ENCODE measurements around the gene FHIT. TPM values are rescaled to one million over a fixed set of nuclear protein-coding genes. Genes with fewer than 3 reads are reported as not detected.

The FHIT gene
- total and polyA plus RNA-seq, 7 donors = 0.98 to 10.4 (median 4.0) TPM

DNA sequence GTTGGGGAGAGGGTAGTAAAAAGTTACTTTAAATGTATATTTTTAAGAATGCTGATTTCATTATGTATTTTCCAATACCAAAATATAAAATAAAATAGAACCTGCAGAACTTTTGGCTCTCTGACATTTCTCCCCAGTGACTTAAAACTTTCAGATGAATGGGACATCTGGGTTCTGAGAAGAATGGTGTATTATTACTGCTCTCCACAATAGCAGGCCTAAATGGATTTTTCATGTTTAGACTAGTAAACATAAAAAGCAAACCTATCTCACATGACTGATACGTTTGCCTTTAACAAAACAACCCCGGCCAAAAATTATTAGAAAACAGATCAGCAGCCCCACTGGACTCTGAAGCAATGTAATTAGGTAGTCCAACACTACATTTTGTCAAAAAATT, 73.8 kb downstream of the FHIT start:
- no peak overlapping the region for H3K4me3 ChIP-seq
- no peaks in the 10 kb centered on the region for H3K36me3 ChIP-seq (ENCODE audit: insufficient read depth in 1 of 2, low read depth in 1 of 2)
- no peak overlapping the region for H3K27ac ChIP-seq
- no peaks in the 10 kb centered on the region for H3K27me3 ChIP-seq (ENCODE audit: insufficient read depth in 3 of 3, low read length in 2 of 3)
- WGBS, 3 donors = 80 to 84% (median 83%) methylated on average over 2 of the region's 2 CpGs
- no peak for DNase-seq
- ATAC-seq = no peak
- intact Hi-C loops (cut with DNase I) = no loop called here
- TF ChIP-seq, protein P1, sequence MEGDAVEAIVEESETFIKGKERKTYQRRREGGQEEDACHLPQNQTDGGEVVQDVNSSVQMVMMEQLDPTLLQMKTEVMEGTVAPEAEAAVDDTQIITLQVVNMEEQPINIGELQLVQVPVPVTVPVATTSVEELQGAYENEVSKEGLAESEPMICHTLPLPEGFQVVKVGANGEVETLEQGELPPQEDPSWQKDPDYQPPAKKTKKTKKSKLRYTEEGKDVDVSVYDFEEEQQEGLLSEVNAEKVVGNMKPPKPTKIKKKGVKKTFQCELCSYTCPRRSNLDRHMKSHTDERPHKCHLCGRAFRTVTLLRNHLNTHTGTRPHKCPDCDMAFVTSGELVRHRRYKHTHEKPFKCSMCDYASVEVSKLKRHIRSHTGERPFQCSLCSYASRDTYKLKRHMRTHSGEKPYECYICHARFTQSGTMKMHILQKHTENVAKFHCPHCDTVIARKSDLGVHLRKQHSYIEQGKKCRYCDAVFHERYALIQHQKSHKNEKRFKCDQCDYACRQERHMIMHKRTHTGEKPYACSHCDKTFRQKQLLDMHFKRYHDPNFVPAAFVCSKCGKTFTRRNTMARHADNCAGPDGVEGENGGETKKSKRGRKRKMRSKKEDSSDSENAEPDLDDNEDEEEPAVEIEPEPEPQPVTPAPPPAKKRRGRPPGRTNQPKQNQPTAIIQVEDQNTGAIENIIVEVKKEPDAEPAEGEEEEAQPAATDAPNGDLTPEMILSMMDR (IDR thresholded peaks at IDR 0.05) = no peak
- peaks cover 11% of the 10 kb centered on the region for H3K4me1 ChIP-seq
- H3K9me3 ChIP-seq = no peaks in the 10 kb centered on the region

DNA sequence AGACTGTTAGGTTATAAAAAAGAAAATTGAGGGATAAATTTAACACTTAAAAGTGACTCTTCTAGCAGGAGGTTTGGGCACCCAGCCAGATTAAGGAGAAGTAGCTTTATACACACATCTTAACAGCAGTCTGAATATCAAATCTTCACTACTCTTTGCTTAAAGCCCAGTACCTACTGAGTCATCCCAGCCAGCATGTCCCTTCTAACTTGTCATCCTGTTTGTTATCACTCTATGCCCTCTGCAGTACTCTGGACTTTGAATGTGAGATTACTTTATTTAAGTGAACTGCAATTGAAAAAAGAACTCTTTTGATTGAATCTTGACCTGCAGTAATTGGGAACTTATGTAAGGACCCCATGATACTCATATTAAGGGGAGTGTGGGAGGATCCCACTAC, 77.6 kb downstream of the FHIT start:
- ATAC-seq = no peak
- H3K4me3 ChIP-seq = no peak overlapping the region
- no peaks in the 10 kb centered on the region for H3K27me3 ChIP-seq (ENCODE audit: insufficient read depth in 3 of 3, low read length in 2 of 3)
- no peak overlapping the region for H3K27ac ChIP-seq
- intact Hi-C loops (cut with DNase I) = no loop called here
- H3K4me1 ChIP-seq = no peaks in the 10 kb centered on the region
- TF ChIP-seq, protein P1 (IDR thresholded peaks at IDR 0.05) = no peak
- no peaks in the 10 kb centered on the region for H3K36me3 ChIP-seq (ENCODE audit: insufficient read depth in 1 of 2, low read depth in 1 of 2)
- DNase-seq = no peak
- H3K9me3 ChIP-seq = no peaks in the 10 kb centered on the region

DNA sequence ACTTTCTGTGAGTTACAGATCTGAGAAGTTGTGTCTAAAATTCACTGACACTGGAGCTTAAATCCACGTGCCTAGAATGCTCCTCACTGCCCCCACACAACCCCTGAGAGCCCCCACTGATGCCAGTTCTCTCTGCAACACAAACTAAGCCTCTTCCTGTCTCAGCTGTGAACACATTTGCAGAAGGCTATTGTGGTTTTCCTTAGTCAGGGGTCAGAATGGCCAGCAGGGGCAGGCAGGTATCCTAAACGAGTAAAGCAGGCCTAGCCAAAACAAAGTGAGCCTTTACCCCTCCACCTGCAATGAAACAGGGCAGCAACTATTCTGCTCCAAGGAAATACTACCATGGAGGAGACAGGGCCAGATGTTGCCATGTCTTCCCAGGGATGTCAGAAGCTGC, 78.6 kb downstream of the FHIT start:
- no peak for ATAC-seq
- H3K27ac ChIP-seq = no peak overlapping the region
- H3K36me3 ChIP-seq (ENCODE audit: insufficient read depth in 1 of 2, low read depth in 1 of 2) = no peaks in the 10 kb centered on the region
- no peaks in the 10 kb centered on the region for H3K27me3 ChIP-seq (ENCODE audit: insufficient read depth in 3 of 3, low read length in 2 of 3)
- DNase-seq = no peak
- intact Hi-C loops (cut with DNase I) = no loop called here
- 27 to 44% (median 35%) methylated on average over 2 of the region's 2 CpGs for WGBS, 3 donors
- H3K4me3 ChIP-seq = no peak overlapping the region
- no peaks in the 10 kb centered on the region for H3K4me1 ChIP-seq
- TF ChIP-seq, protein P1 (IDR thresholded peaks at IDR 0.05) = no peak
- H3K9me3 ChIP-seq = no peaks in the 10 kb centered on the region

DNA sequence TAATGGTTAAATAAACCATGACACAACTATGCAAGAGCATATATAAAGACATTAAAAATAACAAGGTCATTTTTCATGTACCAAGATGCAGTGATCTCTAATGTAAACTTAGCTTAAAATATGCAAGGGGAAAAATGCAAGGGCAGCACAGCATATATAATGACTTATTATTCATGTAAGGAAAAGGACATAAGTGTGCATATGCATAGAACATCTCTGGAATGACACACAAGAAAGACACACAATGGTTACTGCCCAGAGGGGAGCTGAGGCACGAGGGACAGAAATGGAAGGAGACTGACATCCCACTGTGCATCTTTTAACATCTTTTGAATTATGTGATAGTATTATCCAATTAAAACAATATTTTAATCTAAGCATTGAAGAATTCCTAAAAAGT, 79.0 kb downstream of the FHIT start:
- intact Hi-C loops (cut with DNase I) = no loop called here
- no peak for DNase-seq
- Histone ChIP-seq H3K36me3 (ENCODE audit: insufficient read depth in 1 of 2, low read depth in 1 of 2) (no peaks in the 10 kb centered on the region), H3K9me3 (no peaks in the 10 kb centered on the region), H3K27me3 (ENCODE audit: insufficient read depth in 3 of 3, low read length in 2 of 3) (no peaks in the 10 kb centered on the region), H3K27ac (no peak overlapping the region), H3K4me3 (no peak overlapping the region), H3K4me1 (no peaks in the 10 kb centered on the region)
- ATAC-seq = no peak
- TF ChIP-seq, protein P1 (IDR thresholded peaks at IDR 0.05) = no peak
- 92 to 100% (median 95%) methylated on average over 1 of the region's 1 CpG for WGBS, 3 donors

DNA sequence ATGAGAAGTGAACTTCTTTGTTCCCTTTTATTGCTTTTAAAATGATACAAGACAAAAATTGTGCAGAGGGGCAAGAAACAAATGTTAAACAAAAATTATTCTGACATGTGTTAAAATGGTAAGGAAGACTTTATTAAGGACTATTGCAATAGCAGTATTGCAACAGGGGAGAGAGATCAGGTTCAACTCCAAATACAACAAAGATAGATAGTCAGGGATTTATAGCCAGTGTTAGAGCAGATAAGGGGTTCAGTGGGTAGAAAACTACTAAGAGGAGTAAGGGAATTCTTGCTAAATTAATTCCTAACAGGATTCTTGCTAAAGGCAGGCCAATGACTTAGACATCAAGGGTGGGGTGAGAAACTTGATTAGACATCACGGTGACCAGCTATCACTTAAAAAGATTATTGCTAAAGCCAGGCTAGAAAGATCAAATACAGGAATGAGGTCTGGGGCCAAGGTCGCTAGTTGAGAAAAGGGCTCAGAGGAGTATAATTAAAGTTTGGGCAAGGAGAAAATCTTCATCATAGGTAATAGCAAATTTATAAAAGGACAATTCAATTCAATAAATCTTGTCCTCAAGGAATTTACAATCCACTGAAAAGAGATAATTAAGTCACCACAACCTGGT, 81.5 kb downstream of the FHIT start:
- intact Hi-C loops (cut with DNase I) = no loop called here
- no peak for ATAC-seq
- TF ChIP-seq, protein P1 (IDR thresholded peaks at IDR 0.05) = no peak
- H3K4me1 ChIP-seq = no peaks in the 10 kb centered on the region
- H3K27me3 ChIP-seq (ENCODE audit: insufficient read depth in 3 of 3, low read length in 2 of 3) = no peaks in the 10 kb centered on the region
- no peak for DNase-seq
- no peaks in the 10 kb centered on the region for H3K36me3 ChIP-seq (ENCODE audit: insufficient read depth in 1 of 2, low read depth in 1 of 2)
- WGBS, 3 donors = 93 to 95% (median 93%) methylated on average over 2 of the region's 2 CpGs
- H3K27ac ChIP-seq = no peak overlapping the region
- H3K4me3 ChIP-seq = no peak overlapping the region
- H3K9me3 ChIP-seq = no peaks in the 10 kb centered on the region

Measured in psoas muscle (tissue), 8 donors.